Thyroid gland (tissue), 4 donors: ENCODE measurements around the gene TAF10.

Experiments used
- CTCF ChIP-seq, 6 experiments: fragments of 200-600 bp in 3 of 6; fragments of 450-650 bp in 3 of 6; sonication (generic) in 3 of 6; IDR thresholded peaks; one replicate each; pipeline ENCODE4 v1.5.1; 2016 to 2019; ENCODE audit warnings: antibody characterized with exemption in 6 of 6, mild to moderate bottlenecking in 2 of 6, inconsistent platforms in 1 of 6, moderate library complexity in 1 of 6
- POLR2A ChIP-seq, 2 donors: fragments of 450-650 bp; IDR thresholded peaks; one replicate each; pipeline ENCODE4 v1.6.1; 2017; ENCODE audit warnings: antibody characterized with exemption in 2 of 2, mild to moderate bottlenecking in 2 of 2, moderate library complexity in 1 of 2

GRCh38 chr11:6628526-6628925, 16.5 kb upstream of the TAF10 start:
- TF ChIP-seq CTCF (IDR thresholded peaks at IDR 0.05) (no peak), POLR2A (IDR thresholded peaks at IDR 0.05) (no peak)
